Testis (tissue), 2 donors: ENCODE data around the gene KLHL5.

Experiments used
- CTCF ChIP-seq, 3 experiments: fragments of 450-650 bp in 2 of 3; fragments of 200-600 bp in 1 of 3; sonication (generic) in 1 of 3; IDR thresholded peaks; one replicate each; pipeline ENCODE4 v1.5.1; 2016 to 2019; ENCODE audit warnings: antibody characterized with exemption in 3 of 3, mild to moderate bottlenecking in 2 of 3, moderate library complexity in 1 of 3
- POLR2A ChIP-seq: fragments of 450-650 bp; IDR thresholded peaks from one replicate; pipeline ENCODE4 v1.6.1; 2017; ENCODE audit warnings: antibody characterized with exemption, mild to moderate bottlenecking, moderate library complexity

DNA sequence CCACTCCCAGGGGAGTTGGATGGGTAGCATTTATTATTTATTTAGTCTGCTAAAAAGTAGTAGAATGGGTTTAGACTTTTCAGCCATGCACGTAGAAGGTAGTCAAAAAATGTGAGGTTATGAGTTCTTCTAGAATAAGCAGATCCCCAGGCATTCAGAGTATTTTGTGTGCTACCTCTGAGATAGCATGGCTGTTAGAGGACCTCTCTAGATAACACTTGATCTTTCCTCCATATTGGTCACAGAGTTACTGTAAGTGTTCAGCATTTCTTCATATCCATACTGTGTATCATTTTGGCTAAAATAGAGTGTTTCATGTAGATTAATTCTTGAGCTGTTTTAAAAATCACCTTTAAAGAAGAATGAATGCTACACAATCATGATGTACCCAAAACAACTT lies 58.4 kb downstream of the KLHL5 start:
- no peak for TF ChIP-seq CTCF (IDR thresholded peaks at IDR 0.05)
- no peak for TF ChIP-seq POLR2A
